Measurements from ENCODE around the gene C1orf159. TPM values are rescaled to one million over a fixed set of nuclear protein-coding genes. Genes with fewer than 3 reads are reported as not detected.
A peak's percentile ranks its signal among the peaks of the same experiment; 100 is the strongest.

The C1orf159 gene
- total RNA-seq, 2 donors from 2014 or later = 4.4 to 4.6 TPM

GRCh38 chr1:1162597-1163537 lies 47.0 kb upstream of the C1orf159 start:
- DNase-seq (ENCODE audit: low spot score) = no peak
- H3K4me1 ChIP-seq = peaks cover 0 to 11% of the 10 kb centered on the region in 2 donors
- H3K27me3 ChIP-seq = no peaks in the 10 kb centered on the region
- H3K9me3 ChIP-seq = no peaks in the 10 kb centered on the region
- no peak overlapping the region for H3K27ac ChIP-seq
- no peaks in the 10 kb centered on the region for H3K36me3 ChIP-seq
- no peak overlapping the region for H3K4me3 ChIP-seq
- no peak for TF ChIP-seq CTCF (IDR thresholded peaks at IDR 0.05)

GRCh38 chr1:1161683-1162079 lies 45.8 kb upstream of the C1orf159 start:
- H3K36me3 ChIP-seq = no peaks in the 10 kb centered on the region
- H3K9me3 ChIP-seq = no peaks in the 10 kb centered on the region
- DNase-seq (ENCODE audit: low spot score) = no peak
- no peak for TF ChIP-seq CTCF (IDR thresholded peaks at IDR 0.05)
- no peaks in the 10 kb centered on the region for H3K27me3 ChIP-seq
- H3K4me3 ChIP-seq = no peak overlapping the region
- peaks cover 0 to 15% of the 10 kb centered on the region in 2 donors for H3K4me1 ChIP-seq
- no peak overlapping the region for H3K27ac ChIP-seq

GRCh38 chr1:1161078-1161682 lies 45.3 kb upstream of the C1orf159 start:
- H3K27me3 ChIP-seq = no peaks in the 10 kb centered on the region
- H3K4me1 ChIP-seq = peaks cover 0 to 15% of the 10 kb centered on the region in 2 donors
- H3K4me3 ChIP-seq = no peak overlapping the region
- H3K36me3 ChIP-seq = no peaks in the 10 kb centered on the region
- TF ChIP-seq CTCF (IDR thresholded peaks at IDR 0.05) = no peak
- DNase-seq (ENCODE audit: low spot score) = no peak
- no peaks in the 10 kb centered on the region for H3K9me3 ChIP-seq
- no peak overlapping the region for H3K27ac ChIP-seq

- no peak for DNase-seq (ENCODE audit: low spot score)
- no peaks in the 10 kb centered on the region for H3K9me3 ChIP-seq
- no peaks in the 10 kb centered on the region for H3K27me3 ChIP-seq
- TF ChIP-seq CTCF (IDR thresholded peaks at IDR 0.05) = no peak
- H3K4me1 ChIP-seq = peaks cover 0 to 15% of the 10 kb centered on the region in 2 donors
- no peaks in the 10 kb centered on the region for H3K36me3 ChIP-seq
- H3K4me3 ChIP-seq = no peak overlapping the region
- no peak overlapping the region for H3K27ac ChIP-seq
These were observed 44.5 kb upstream of the C1orf159 start for GRCh38 chr1:1160281-1160930.

GRCh38 chr1:1157914-1158710 lies 42.2 kb upstream of the C1orf159 start:
- no peak for TF ChIP-seq CTCF (IDR thresholded peaks at IDR 0.05)
- Histone ChIP-seq H3K4me3 (peak overlapping the region; percentile 58 to 74), H3K36me3 (no peaks in the 10 kb centered on the region), H3K27ac (peak overlapping the region; percentile 93 to 98), H3K27me3 (no peaks in the 10 kb centered on the region), H3K4me1 (peaks cover 0 to 15% of the 10 kb centered on the region in 2 donors), H3K9me3 (no peaks in the 10 kb centered on the region)
- peak; percentile 65 for DNase-seq (ENCODE audit: low spot score)

Data from right atrium auricular region (tissue), 2 donors.